ENCODE data around the gene MAP3K8.

GRCh38 chr10:30437031-30437841 lies 3.3 kb downstream of the MAP3K8 start:
- no peak for TF ChIP-seq CTCF (IDR thresholded peaks at IDR 0.05)
- no peak for TF ChIP-seq POLR2AphosphoS5 (IDR thresholded peaks at IDR 0.05; ENCODE audit: low read depth, low read length)
- no peak for TF ChIP-seq TCF7L2 (IDR thresholded peaks at IDR 0.05; ENCODE audit: low read depth, low read length)
- no peak for TF ChIP-seq REST (IDR thresholded peaks at IDR 0.05; ENCODE audit: insufficient read depth in 1 of 2, low read depth in 2 of 2, low read length in 1 of 2)

Data from Panc1 (cell line).